GM21576 (cell line): ENCODE data around the gene GPR108.

Source experiments
- ATAC-seq: cut with Tn5 transposase; IDR thresholded peaks from one replicate; pipeline ENCODE4 v1.9.1; 2021; ENCODE audit warnings: mild to moderate bottlenecking, moderate library complexity; ENCODE audit not compliant: unreplicated experiment

The GPR108 gene

GRCh38 chr19:6682607-6683128, 54.7 kb downstream of the GPR108 start:
- ATAC-seq: no peak

- no peak for ATAC-seq
Measured at GRCh38 chr19:6680141-6680540, 57.2 kb downstream of the GPR108 start.
